H1 (cell line): ENCODE results near the gene FARP2. TPM values are rescaled to one million over a fixed set of nuclear protein-coding genes. Genes with fewer than 3 reads are reported as not detected.
A peak's percentile ranks its signal among the peaks of the same experiment; 100 is the strongest.

ENCODE experiments used
- BACH1 ChIP-seq: IDR thresholded peaks from 2 replicates; pipeline ENCODE4 v1.6.1; 2012; ENCODE audit warnings: low read length, improper control_type of control experiment
- BCL11A ChIP-seq, 2 experiments: IDR thresholded peaks; one replicate each; pipeline ENCODE4 v1.6.1; 2011; ENCODE audit warnings: low read depth in 2 of 2, low read length in 2 of 2, mild to moderate bottlenecking in 2 of 2
- CHD2 ChIP-seq: IDR thresholded peaks from 2 replicates; pipeline ENCODE4 v1.6.1; 2012; ENCODE audit warnings: low read length, improper control_type of control experiment
- E2F6 ChIP-seq: IDR thresholded peaks from 2 replicates; pipeline ENCODE4 v1.6.1; 2012; ENCODE audit warnings: inconsistent platforms
- EGR1 ChIP-seq: IDR thresholded peaks from 2 replicates; pipeline ENCODE4 v1.6.1; 2011; ENCODE audit warnings: low read depth, low read length, borderline replicate concordance
- FOSL1 ChIP-seq: IDR thresholded peaks from 2 replicates; pipeline ENCODE4 v1.6.1; 2011; ENCODE audit warnings: mild to moderate bottlenecking, low read depth, low read length, moderate library complexity; ENCODE audit not compliant: insufficient read depth
- GTF2F1 ChIP-seq: IDR thresholded peaks from 2 replicates; pipeline ENCODE4 v1.6.1; 2012; ENCODE audit warnings: low read depth, low read length, improper control_type of control experiment, borderline replicate concordance
- HDAC6 ChIP-seq: IDR thresholded peaks from one replicate; pipeline ENCODE4 v1.7.1; 2012; ENCODE audit warnings: low read depth, mild to moderate bottlenecking, inconsistent platforms, low read length, moderate library complexity
- JUN ChIP-seq: IDR thresholded peaks from 2 replicates; pipeline ENCODE4 v1.6.1; 2011; ENCODE audit warnings: low read depth, mild to moderate bottlenecking, improper control_type of control experiment, low read length
- JUND ChIP-seq: IDR thresholded peaks from 2 replicates; pipeline ENCODE4 v1.6.1; 2011; ENCODE audit warnings: mild to moderate bottlenecking, improper control_type of control experiment, low read length
- KDM1A ChIP-seq: fragments of 200-600, 300-600 bp; sonication (generic); IDR thresholded peaks from 2 replicates; pipeline ENCODE4 v1.7.1; 2016; ENCODE audit warnings: mild to moderate bottlenecking, low read length, borderline replicate concordance
- KDM4A ChIP-seq: IDR thresholded peaks from one replicate; pipeline ENCODE4 v1.7.1; 2012; ENCODE audit warnings: low read depth, mild to moderate bottlenecking, moderate library complexity, low read length, inconsistent platforms; ENCODE audit not compliant: severe bottlenecking
- KDM5A ChIP-seq: fragments of 200-600 bp; IDR thresholded peaks from 2 replicates; pipeline ENCODE4 v1.7.1; 2012; ENCODE audit warnings: mild to moderate bottlenecking, low read length, inconsistent platforms, mixed read lengths
- NANOG ChIP-seq: IDR thresholded peaks from 2 replicates; pipeline ENCODE4 v1.6.1; 2011; ENCODE audit warnings: low read length, low read depth, mild to moderate bottlenecking, inconsistent platforms; ENCODE audit not compliant: insufficient read depth, poor library complexity, severe bottlenecking
- NRF1 ChIP-seq: IDR thresholded peaks from 2 replicates; pipeline ENCODE4 v1.6.1; 2011; ENCODE audit warnings: mild to moderate bottlenecking, low read depth, low read length, improper control_type of control experiment
- POLR2A ChIP-seq, 2 experiments: IDR thresholded peaks; 1 replicate in 1 of 2; 2 replicates in 1 of 2; pipeline ENCODE4 v1.6.1; 2011; ENCODE audit warnings: low read depth in 2 of 2, low read length in 2 of 2, mild to moderate bottlenecking in 2 of 2; ENCODE audit errors: control extremely low read depth in 1 of 2
- POU5F1 ChIP-seq: IDR thresholded peaks from 2 replicates; pipeline ENCODE4 v1.6.1; 2011; ENCODE audit warnings: low read depth, mild to moderate bottlenecking, low read length, moderate library complexity
- RNF2 ChIP-seq: fragments of 200-900, 300-1000 bp; sonication (generic); IDR thresholded peaks from 2 replicates; pipeline ENCODE4 v1.7.1; 2016; ENCODE audit warnings: borderline replicate concordance, low read depth, mild to moderate bottlenecking, antibody characterized with exemption, low read length; ENCODE audit not compliant: poor library complexity, severe bottlenecking; ENCODE audit errors: missing control alignments
- TCF12 ChIP-seq: IDR thresholded peaks from 2 replicates; pipeline ENCODE4 v1.6.1; 2011; ENCODE audit warnings: low read depth, mild to moderate bottlenecking, low read length
- TEAD4 ChIP-seq: IDR thresholded peaks from 2 replicates; pipeline ENCODE4 v1.6.1; 2012; ENCODE audit warnings: low read depth, low read length, inconsistent platforms, mixed read lengths
- YY1 ChIP-seq: IDR thresholded peaks from 2 replicates; pipeline ENCODE4 v1.6.1; 2011; ENCODE audit warnings: low read depth, mild to moderate bottlenecking, low read length
- polyA plus RNA-seq, 7 experiments: library from polyadenylated mRNA; depleted of rRNA in 3 of 7; stranded (reverse) in 5 of 7; unstranded in 2 of 7; fragments of >200 nt in 5 of 7; fragments of 200-250 nt in 2 of 7; gene quantifications; 1 replicate in 5 of 7; 2 replicates in 1 of 7; 4 replicates in 1 of 7; pipeline versions ENCODE4 v1.2.1 to v1.2.3, GENCODE V29; 2011 to 2013; ENCODE audit warnings: missing spikeins in 2 of 7, mixed read lengths in 2 of 7
- total RNA-seq: library from RNA; stranded (reverse); fragmentation: NEBNext Ultra II Directional; extraction: Animal tissue kit (Norgen Biotek cat#: 25700); gene quantifications from 2 replicates; pipeline ENCODE4 v1.2.1, GENCODE V29; 2021
- TF ChIP-seq, protein P1 (sequence below), 3 experiments: IDR thresholded peaks; 1 replicate in 2 of 3; 2 replicates in 1 of 3; pipeline versions ENCODE4 v1.5.1 to v1.6.1; 2011; ENCODE audit warnings: low read length in 3 of 3, mild to moderate bottlenecking in 3 of 3, inconsistent platforms in 2 of 3, low read depth in 1 of 3, moderate library complexity in 1 of 3; ENCODE audit not compliant: insufficient read depth in 1 of 3; ENCODE audit errors: control extremely low read depth in 1 of 3

Gene FARP2
- total and polyA plus RNA-seq, 2 of the 8 experiments (the other 6 are each of a cell fraction or from before 2014, with no cell fraction given) = 12.4 to 33.4 TPM

DNA sequence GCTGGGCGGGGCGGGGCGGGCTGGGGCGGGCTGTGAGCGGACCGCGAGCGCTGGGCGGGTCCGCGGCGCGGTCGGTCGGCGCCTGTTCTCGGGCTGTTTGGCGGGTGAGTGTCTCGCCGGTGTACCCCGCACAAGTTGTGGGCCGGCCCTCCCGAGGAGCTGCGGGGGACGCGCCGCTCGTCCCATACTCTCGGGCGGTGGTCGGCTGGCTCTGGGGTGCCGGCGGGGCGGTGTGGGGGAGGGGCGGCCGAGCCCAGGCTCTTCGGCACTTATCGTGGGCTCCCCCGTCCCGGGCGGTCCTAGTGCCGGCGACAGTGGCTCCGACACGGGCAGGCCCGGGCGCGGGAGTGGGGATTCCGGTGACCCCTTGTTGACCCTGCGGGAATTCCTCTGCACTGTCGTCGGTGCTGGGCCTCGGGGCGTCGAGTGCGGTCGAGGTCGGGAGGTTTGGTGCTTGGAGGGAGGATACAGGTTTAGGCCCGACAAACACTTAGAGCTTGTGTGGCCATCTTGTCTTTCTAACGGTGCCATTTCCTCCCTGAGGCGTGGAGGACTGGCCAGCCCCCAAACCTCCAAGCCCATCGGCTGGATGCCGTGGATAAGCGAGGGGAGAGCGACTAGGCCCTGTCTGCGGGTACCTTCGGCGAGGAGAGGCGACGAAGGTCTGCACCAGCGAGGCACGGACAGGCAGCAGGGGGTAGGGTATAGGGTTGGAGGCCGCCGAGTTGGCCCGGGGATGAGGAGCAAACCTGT is 40.0 kb upstream of the FARP2 start, which contains the start of gene SEPTIN2 (continued):
- TF ChIP-seq, protein P1, sequence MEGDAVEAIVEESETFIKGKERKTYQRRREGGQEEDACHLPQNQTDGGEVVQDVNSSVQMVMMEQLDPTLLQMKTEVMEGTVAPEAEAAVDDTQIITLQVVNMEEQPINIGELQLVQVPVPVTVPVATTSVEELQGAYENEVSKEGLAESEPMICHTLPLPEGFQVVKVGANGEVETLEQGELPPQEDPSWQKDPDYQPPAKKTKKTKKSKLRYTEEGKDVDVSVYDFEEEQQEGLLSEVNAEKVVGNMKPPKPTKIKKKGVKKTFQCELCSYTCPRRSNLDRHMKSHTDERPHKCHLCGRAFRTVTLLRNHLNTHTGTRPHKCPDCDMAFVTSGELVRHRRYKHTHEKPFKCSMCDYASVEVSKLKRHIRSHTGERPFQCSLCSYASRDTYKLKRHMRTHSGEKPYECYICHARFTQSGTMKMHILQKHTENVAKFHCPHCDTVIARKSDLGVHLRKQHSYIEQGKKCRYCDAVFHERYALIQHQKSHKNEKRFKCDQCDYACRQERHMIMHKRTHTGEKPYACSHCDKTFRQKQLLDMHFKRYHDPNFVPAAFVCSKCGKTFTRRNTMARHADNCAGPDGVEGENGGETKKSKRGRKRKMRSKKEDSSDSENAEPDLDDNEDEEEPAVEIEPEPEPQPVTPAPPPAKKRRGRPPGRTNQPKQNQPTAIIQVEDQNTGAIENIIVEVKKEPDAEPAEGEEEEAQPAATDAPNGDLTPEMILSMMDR (IDR thresholded peaks at IDR 0.05; ENCODE audit: control extremely low read depth in 1 of 3, insufficient read depth in 1 of 3, low read depth in 1 of 3, low read length in 3 of 3) = no peak
- TF ChIP-seq FOSL1 (peak; percentile 85), POU5F1 (no peak), EGR1 (no peak), RNF2 (no peak), TCF12 (no peak), NRF1 (no peak), YY1 (peak; percentile 89; the same call in 1 of the 2 replicates), KDM1A (no peak), JUN (no peak), BCL11A (IDR thresholded peaks at IDR 0.05; ENCODE audit: low read depth in 2 of 2, low read length in 2 of 2) (no peak), E2F6 (no peak), BACH1 (no peak), POLR2A (IDR thresholded peaks at IDR 0.05; ENCODE audit: control extremely low read depth in 1 of 2, low read depth in 2 of 2, low read length in 2 of 2) (peak in 1 of 2 experiments; percentile 60), HDAC6 (no peak), KDM5A (peak; percentile 66), TEAD4 (no peak), CHD2 (no peak), JUND (no peak), GTF2F1 (peak; percentile 21; the same call in 1 of the 2 replicates), NANOG (no peak), KDM4A (peak; percentile 40)
